NCI-H2081 treated with DMSO at 0.1 percent for 48 hours (cell line): ENCODE measurements around the gene CDKAL1.
"Not testable (repeated sequence)": the region's sequence is repeated elsewhere in the genome, so short reads cannot be mapped to it uniquely, and the experiment has no call there.

Experiments
- DNase-seq: peaks from one replicate; lab custom pipeline; 2025; lab: John Stamatoyannopoulos, UW

CDKAL1 gene

GRCh38 chr6:20639161-20639560, 104.9 kb downstream of the CDKAL1 start:
- DNase-seq = no peak

DNA sequence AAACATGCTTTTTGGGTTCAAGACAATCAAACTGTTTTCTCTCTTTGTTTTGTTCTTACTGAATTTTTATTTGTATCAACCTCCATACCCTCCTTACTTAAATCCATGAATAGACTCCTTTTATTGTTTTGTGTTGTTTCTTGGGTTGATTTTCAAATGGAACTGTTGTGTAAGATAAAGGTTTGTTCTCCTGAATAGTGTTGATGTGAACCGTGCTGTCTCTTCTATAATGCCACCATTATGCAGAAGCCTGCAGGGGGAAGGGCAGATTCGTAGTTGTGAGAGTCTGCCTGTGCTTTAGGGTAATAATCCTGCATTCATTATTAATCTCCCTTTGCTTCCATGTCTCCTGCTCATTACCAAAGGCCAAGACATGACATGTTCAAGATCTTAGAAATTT, 105.9 kb downstream of the CDKAL1 start:
- no peak for DNase-seq

DNA sequence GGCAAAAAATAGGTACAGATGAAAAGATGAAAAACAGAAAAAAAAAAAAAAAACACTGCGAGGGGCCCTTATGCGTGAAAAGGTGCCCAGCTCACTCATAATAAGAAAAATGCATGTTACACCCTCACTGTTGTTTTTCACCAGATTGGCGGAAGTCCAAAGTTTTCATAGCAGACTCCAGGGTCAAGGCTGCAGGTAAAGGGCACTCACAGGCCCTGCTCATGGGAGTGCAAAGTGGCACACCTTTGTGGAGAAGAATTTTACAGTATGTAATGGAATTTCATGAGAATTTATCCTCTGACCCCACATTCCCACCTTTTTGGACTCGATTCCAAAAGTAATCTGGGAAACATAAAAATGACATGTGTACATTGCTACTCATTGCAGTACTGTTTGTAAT, 108.2 kb downstream of the CDKAL1 start:
- DNase-seq = no peak

DNA sequence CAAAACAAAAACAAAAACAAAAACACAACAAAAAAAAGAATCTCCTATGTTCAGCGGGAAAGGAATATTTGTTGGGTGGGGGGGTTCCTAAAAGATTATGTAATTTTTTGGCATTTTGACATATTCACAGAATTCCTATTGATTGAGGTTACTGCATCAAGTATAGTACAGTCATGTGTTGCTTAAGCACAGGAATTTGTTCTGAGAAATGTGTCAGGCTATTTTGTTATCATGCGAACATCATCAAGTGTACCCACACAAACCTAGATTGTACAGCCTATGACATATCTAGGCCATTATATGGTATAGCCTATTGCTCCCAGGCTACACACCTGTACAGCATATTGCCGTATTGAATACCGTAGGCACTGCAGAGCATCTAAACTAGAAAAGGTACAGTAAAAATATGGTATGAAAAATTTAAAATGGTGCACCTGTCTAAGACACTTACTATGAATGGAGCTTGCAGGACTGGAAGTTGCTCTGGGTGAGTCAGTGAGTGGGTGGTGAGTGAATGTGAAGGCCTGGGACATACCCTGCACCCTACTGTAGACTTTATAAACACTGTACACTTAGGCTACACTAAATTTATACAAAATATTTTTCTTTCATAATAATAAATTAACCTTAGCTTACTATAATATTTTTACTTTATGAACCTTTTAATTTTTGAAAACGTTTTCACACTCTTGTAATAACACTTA, 110.6 kb downstream of the CDKAL1 start:
- DNase-seq = no peak

- not testable (repeated sequence) for DNase-seq
Observed at GRCh38 chr6:20645572-20645971, 111.3 kb downstream of the CDKAL1 start.

- DNase-seq = no peak
Observed at GRCh38 chr6:20647585-20647984, 113.3 kb downstream of the CDKAL1 start.

GRCh38 chr6:20649696-20650470, 115.6 kb downstream of the CDKAL1 start:
- DNase-seq = not testable (repeated sequence)

DNA sequence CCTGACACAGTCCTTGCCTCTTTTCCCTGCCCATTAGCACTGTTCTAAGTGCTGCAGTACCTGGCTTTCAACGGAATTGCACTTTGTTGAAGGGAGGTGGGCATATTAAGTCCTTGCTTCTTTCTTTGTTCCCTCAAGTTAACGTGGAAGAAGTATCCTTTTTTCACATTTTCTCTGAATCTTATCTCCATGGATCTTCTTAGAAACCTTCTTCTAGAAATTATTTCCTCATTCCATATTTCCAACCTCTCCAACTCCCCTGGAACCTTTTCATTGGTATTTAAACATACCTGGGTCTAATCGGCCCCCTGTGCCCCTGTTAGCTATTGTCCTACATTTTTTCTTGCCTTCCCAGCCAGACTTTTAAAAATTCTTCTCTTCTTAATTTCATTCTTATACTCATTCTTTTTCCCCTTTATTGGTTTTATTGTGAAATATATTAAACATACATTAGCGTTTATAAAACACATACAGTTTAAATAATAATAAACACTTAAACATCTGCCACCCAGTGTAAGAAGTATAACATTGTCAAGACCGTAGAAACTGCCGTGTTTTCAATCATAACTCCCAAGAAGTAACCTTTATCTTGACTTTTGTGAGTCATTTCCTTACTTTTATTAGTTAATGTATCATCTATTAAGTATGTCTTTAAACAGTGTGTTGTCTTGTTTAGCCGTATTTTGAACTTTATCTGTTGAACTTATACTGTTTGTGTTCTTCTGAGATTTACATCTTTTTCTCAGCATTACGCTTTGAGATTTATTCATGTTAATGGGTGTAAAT, 118.2 kb downstream of the CDKAL1 start:
- DNase-seq = no peak

- no peak for DNase-seq
Observed at GRCh38 chr6:20653085-20653479, 118.8 kb downstream of the CDKAL1 start.

- no peak for DNase-seq
Observed at GRCh38 chr6:20655317-20655716, 121.1 kb downstream of the CDKAL1 start.

- DNase-seq = no peak
Observed at GRCh38 chr6:20657274-20657800, 123.1 kb downstream of the CDKAL1 start.

DNA sequence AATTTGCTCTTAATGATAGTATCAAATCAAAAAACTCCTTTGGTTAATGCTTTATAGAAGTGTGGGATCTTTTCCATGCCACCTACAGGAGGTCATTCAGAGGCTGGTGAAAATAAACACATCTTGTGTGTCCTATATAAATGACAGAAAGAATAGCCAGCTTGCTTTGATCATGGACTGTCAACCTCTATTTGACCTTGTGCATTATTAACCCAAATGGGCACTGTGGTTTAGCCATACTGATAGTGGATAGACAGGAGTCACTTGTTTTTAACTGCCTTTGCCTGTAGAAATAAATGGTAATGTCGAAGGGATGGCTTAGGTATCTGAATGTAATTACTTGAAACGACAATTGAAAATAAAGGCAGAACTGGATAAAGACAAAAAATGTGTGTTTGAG, 123.8 kb downstream of the CDKAL1 start:
- DNase-seq = no peak

- no peak for DNase-seq
Observed at GRCh38 chr6:20658516-20658915, 124.3 kb downstream of the CDKAL1 start.

DNA sequence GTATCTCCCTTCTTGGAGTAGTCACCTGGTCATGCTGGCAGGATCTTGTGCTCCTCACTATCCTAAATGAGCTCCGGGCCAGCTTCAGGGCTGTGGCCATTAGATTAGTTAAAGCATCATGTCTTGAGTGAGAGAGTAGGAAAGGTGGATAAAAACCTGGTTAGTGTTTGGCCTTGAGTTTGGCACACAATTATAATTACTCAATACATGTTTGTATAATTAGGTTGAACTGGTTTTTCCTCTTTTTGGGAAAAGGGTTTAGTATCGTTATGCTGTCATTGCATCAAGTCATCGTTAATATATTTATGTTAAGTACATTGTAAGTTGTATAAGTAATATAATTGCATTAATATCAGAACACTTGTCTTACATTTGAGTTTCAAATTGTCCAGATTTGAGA, 126.3 kb downstream of the CDKAL1 start:
- no peak for DNase-seq

DNA sequence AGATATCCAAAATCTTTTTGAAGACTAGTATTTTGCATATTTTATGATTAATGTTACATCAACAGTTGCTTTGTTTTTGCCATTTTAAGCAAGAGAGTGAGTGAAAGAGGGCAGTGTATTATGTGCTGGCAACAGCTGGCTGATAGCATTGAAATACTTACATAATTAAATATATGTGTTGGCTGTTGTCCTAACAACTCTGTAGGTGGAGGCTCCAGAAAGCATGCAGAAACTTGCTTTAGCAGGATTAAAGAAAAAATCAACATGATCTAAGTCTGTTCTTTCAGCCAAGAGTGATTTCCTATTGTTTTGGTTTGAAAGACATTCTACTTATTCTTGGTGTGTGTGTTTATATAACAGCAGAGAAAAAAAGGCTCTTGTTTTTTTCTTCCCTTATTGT, 127.5 kb downstream of the CDKAL1 start:
- peak; percentile 21 for DNase-seq

DNA sequence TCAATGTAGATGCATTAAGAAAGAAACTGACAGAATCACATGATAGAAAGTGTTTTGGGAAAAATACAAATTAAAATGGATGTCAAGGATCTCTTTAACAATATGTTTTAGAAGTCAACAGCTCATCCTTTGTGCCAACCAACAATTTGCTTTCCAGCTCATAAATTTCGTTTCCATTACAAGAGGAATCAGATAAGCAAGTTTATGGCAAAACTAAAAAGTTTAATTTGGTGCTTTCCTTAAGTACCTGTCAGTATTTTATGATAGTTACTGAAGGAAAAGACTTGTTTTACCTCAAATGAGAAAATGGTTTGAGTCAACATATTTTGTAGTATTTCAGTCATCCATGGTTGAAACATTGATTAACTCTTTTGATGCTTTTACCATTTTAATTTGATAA, 130.0 kb downstream of the CDKAL1 start:
- DNase-seq = no peak

DNA sequence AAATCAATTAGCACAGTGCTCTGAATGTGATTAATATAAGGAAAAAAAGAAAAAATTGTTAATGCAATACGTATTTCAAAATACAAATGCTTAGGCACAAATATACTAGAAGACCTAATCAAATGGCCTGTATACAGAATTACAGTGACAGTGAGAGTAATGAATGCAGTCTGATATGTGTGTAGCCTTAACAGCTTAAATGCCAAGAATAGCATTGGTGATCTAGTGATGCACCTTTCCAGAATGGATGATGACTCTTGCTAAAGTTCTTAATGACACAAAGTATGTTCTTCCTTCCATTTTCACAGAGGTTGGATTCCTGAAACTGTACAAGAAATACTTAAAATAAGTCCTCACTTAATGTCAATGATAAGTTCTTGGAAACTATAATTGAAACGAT, 131.0 kb downstream of the CDKAL1 start:
- DNase-seq = no peak

- DNase-seq = no peak
Observed at GRCh38 chr6:20669571-20670314, 135.5 kb downstream of the CDKAL1 start.

- no peak for DNase-seq
Observed at GRCh38 chr6:20670750-20671149, 136.5 kb downstream of the CDKAL1 start.

DNA sequence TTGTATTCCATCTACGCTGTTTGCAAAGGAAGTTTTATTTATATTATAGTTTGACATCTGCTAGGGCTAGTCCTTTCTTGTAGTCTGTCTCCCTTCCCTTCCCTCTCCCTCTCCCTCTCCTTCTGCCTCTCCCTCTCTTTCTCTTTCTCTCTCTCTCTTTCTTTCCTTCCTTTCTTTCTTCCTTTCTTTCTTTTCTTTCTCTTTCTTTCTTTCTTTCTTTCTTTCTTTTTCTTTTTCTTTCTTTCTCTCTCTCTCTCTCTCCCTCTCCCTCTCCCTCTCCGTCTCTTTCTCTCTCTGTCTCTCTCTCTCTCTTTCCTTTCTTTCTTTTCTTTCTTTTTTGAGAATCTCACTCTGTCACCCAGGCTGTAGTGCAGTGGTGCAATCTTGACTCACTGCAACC, 137.8 kb downstream of the CDKAL1 start:
- DNase-seq = no peak

DNA sequence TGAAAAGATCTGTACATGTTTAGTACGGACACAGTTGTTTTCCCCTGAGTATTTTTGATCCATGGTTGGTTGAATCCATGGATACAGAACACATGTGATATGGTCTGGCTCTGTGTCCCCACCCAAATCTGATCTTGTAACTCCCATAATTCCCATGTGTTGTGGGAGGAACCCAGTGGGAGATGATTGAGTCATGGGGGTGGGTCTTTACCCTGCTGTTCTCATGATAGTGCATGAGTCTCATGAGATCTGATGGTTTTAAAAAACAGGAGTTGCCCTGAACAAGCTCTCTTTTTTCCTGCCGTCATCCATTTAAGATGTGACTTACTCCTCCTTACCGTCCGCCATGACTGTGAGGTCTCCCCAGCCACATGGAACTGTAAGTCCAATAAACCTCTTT, 139.2 kb downstream of the CDKAL1 start:
- DNase-seq = no peak

GRCh38 chr6:20674664-20675063, 140.4 kb downstream of the CDKAL1 start:
- no peak for DNase-seq
